Astrocyte (in vitro differentiated cells and primary cell): ENCODE data around the gene CYP27B1.

Experiments used
- EZH2 ChIP-seq: IDR thresholded peaks from 2 replicates; pipeline ENCODE4 v1.6.1; 2012; ENCODE audit warnings: mild to moderate bottlenecking, low read length, inconsistent platforms; ENCODE audit not compliant: insufficient read depth
- TF ChIP-seq, protein P1 (sequence below): IDR thresholded peaks from 2 replicates; pipeline ENCODE4 v1.5.1; 2011; ENCODE audit warnings: low read depth, mild to moderate bottlenecking, inconsistent platforms, low read length, moderate library complexity; ENCODE audit not compliant: insufficient read depth

DNA sequence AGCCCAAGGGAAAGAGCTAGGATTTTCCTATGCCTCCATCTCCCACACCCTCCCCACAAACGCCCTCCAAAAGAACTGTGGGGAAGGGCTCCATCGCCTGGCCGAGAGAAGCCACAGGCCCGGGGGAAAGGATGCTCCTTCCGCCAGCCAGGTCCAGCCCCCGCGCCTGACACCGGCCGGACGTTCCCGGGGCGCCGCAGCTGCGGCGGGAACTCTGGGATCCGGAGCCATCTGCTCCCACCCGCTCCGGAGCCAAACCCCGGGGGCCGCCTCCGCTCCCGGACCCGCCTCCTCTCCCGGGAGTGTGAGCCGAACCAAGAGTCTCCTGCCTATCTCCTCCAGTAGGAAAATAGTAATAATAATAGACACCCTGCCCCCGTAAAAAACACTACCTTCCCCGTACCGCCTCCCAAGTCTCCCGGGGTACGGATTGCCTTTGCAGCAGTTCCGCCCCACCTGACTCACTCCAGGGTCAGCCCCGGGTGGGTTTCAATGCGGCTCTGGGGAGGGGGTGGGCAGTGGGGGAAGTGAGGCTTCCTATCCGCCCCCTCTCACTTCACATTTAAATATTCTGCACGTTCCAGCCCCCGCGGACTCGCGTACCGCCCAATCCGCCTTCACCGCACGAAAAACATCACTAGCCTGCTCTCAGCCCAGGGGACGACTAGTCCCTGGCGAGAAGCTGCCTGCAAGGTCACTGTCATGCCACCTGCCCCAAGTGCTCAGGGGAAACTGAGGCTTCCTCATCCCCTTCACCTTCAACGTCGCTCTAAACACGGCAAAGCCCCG is 30.7 kb downstream of the CYP27B1 start:
- TF ChIP-seq, protein P1, sequence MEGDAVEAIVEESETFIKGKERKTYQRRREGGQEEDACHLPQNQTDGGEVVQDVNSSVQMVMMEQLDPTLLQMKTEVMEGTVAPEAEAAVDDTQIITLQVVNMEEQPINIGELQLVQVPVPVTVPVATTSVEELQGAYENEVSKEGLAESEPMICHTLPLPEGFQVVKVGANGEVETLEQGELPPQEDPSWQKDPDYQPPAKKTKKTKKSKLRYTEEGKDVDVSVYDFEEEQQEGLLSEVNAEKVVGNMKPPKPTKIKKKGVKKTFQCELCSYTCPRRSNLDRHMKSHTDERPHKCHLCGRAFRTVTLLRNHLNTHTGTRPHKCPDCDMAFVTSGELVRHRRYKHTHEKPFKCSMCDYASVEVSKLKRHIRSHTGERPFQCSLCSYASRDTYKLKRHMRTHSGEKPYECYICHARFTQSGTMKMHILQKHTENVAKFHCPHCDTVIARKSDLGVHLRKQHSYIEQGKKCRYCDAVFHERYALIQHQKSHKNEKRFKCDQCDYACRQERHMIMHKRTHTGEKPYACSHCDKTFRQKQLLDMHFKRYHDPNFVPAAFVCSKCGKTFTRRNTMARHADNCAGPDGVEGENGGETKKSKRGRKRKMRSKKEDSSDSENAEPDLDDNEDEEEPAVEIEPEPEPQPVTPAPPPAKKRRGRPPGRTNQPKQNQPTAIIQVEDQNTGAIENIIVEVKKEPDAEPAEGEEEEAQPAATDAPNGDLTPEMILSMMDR, result no peak
- TF ChIP-seq EZH2, result peak; percentile 32
